ENCODE results near the gene MCCC1.

GRCh38 chr3:183058351-183058750 is 40.9 kb downstream of the MCCC1 start:
- TF ChIP-seq CTCF (optimal IDR thresholded peaks at IDR 0.05 in 1 of 3, IDR thresholded peaks at IDR 0.05 in 1 of 3, conservative IDR thresholded peaks at IDR 0.05 in 1 of 3; ENCODE audit: extremely low read depth in 1 of 3, insufficient read depth in 2 of 3, low read length in 3 of 3) (no peak), EZH2 (IDR thresholded peaks at IDR 0.05; ENCODE audit: low read length) (no peak)
